HepG2 (cell line): ENCODE measurements around the gene HMGCR.

Experiments used
- CBFB ChIP-seq: sonication (generic); formaldehyde crosslinking; IDR thresholded peaks from 2 replicates; pipeline ENCODE4 v1.4.0; 2020; ENCODE audit warnings: missing genetic modification reagents
- FOXK1 ChIP-seq: sonication (generic); formaldehyde crosslinking; IDR thresholded peaks from 2 replicates; pipeline ENCODE4 v1.4.0; 2020; ENCODE audit warnings: low read depth, missing genetic modification reagents, borderline replicate concordance
- FOXP1 ChIP-seq, 2 experiments: fragments of 450-650 bp in 1 of 2; IDR thresholded peaks; 2 replicates each; pipeline ENCODE4 v1.6.1; 2017 to 2018; ENCODE audit warnings: antibody characterized with exemption in 1 of 2
- HNF4A ChIP-seq: sonication (generic); formaldehyde crosslinking; IDR thresholded peaks from 2 replicates; pipeline ENCODE4 v1.4.0; 2020; ENCODE audit warnings: missing genetic modification reagents
- MTA3 ChIP-seq: sonication (generic); formaldehyde crosslinking; IDR thresholded peaks from 2 replicates; pipeline ENCODE4 v1.4.0; 2020; ENCODE audit warnings: missing genetic modification reagents
- RAD21 ChIP-seq: fragments of 450-650 bp; formaldehyde crosslinking; IDR thresholded peaks from 2 replicates; pipeline ENCODE4 v1.5.0; 2020; ENCODE audit warnings: mild to moderate bottlenecking
- XBP1 ChIP-seq: sonication (generic); formaldehyde crosslinking; IDR thresholded peaks from 2 replicates; pipeline ENCODE4 v1.5.0; 2020; ENCODE audit warnings: missing genetic modification reagents
- TF ChIP-seq, protein P1 (sequence below), 2 experiments: sonication (generic) in 1 of 2; formaldehyde crosslinking in 1 of 2; IDR thresholded peaks; 2 replicates each; pipeline versions ENCODE4 v1.4.0 to v1.6.1; 2018 to 2020; ENCODE audit warnings: missing genetic modification reagents in 2 of 2, borderline replicate concordance in 1 of 2, low read depth in 1 of 2, mild to moderate bottlenecking in 1 of 2, missing biosample characterization in 1 of 2
- TF ChIP-seq, protein P2 (sequence below): sonication (generic); formaldehyde crosslinking; IDR thresholded peaks from 2 replicates; pipeline ENCODE4 v1.4.0; 2020; ENCODE audit warnings: missing genetic modification reagents

- TF ChIP-seq MTA3 (CRISPR knock-in tag) (no peak), FOXP1 (IDR thresholded peaks at IDR 0.05) (no peak), FOXP1 (CRISPR knock-in tag; IDR thresholded peaks at IDR 0.05) (no peak), CBFB (CRISPR knock-in tag) (no peak), XBP1 (CRISPR knock-in tag) (no peak), HNF4A (CRISPR knock-in tag) (no peak), RAD21 (CRISPR knock-in tag) (no peak), FOXK1 (CRISPR knock-in tag) (no peak)
- TF ChIP-seq, protein P1, sequence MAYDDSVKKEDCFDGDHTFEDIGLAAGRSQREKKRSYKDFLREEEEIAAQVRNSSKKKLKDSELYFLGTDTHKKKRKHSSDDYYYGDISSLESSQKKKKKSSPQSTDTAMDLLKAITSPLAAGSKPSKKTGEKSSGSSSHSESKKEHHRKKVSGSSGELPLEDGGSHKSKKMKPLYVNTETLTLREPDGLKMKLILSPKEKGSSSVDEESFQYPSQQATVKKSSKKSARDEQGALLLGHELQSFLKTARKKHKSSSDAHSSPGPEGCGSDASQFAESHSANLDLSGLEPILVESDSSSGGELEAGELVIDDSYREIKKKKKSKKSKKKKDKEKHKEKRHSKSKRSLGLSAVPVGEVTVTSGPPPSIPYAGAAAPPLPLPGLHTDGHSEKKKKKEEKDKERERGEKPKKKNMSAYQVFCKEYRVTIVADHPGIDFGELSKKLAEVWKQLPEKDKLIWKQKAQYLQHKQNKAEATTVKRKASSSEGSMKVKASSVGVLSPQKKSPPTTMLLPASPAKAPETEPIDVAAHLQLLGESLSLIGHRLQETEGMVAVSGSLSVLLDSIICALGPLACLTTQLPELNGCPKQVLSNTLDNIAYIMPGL (CRISPR knock-in tag; IDR thresholded peaks at IDR 0.05; ENCODE audit: borderline replicate concordance in 1 of 2, low read depth in 1 of 2): no peak
- TF ChIP-seq, protein P2, sequence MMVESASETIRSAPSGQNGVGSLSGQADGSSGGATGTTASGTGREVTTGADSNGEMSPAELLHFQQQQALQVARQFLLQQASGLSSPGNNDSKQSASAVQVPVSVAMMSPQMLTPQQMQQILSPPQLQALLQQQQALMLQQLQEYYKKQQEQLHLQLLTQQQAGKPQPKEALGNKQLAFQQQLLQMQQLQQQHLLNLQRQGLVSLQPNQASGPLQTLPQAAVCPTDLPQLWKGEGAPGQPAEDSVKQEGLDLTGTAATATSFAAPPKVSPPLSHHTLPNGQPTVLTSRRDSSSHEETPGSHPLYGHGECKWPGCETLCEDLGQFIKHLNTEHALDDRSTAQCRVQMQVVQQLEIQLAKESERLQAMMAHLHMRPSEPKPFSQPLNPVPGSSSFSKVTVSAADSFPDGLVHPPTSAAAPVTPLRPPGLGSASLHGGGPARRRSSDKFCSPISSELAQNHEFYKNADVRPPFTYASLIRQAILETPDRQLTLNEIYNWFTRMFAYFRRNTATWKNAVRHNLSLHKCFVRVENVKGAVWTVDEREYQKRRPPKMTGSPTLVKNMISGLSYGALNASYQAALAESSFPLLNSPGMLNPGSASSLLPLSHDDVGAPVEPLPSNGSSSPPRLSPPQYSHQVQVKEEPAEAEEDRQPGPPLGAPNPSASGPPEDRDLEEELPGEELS (CRISPR knock-in tag): no peak
Measured at GRCh38 chr5:75358117-75358516, 21.1 kb downstream of the HMGCR start.
